Muscle of leg (tissue), 11 donors: Measurements from ENCODE around the gene RABGAP1L. TPM values are rescaled to one million over a fixed set of nuclear protein-coding genes. Genes with fewer than 3 reads are reported as not detected.

Source experiments
- DNase-seq: peaks from one replicate; pipeline ENCODE4 v3.0.0; 2013
- H3K27ac ChIP-seq: one replicate; pipeline ENCODE4 v1.5.1; 2013; ENCODE audit warnings: mild to moderate bottlenecking, low read length, control low read depth
- H3K27me3 ChIP-seq: one replicate; pipeline ENCODE4 v1.6.1; 2013; ENCODE audit warnings: low read length; ENCODE audit not compliant: control insufficient read depth, insufficient read depth
- H3K36me3 ChIP-seq: one replicate; pipeline ENCODE4 v1.6.1; 2013; ENCODE audit warnings: low read length; ENCODE audit not compliant: control insufficient read depth, insufficient read depth
- H3K4me1 ChIP-seq: one replicate; pipeline ENCODE4 v1.6.1; 2013; ENCODE audit warnings: low read length; ENCODE audit not compliant: control insufficient read depth, insufficient read depth
- H3K4me3 ChIP-seq: one replicate; pipeline ENCODE4 v1.5.1; 2013; ENCODE audit warnings: low read length, control low read depth
- H3K9me3 ChIP-seq: replicated peaks from 2 replicates; pipeline ENCODE4 v1.6.1; 2013; ENCODE audit warnings: low read depth, low read length; ENCODE audit not compliant: control insufficient read depth
- WGBS: methylation state at CpG from one replicate; pipeline ENCODE4 v1.1.5; 2013; ENCODE audit warnings: missing lambda C conversion rate; ENCODE audit not compliant: insufficient coverage; 5-methylcytosine and 5-hydroxymethylcytosine counted together
- polyA plus RNA-seq, 8 donors: library from polyadenylated mRNA; unstranded; fragments of 120-200 nt; gene quantifications; one replicate each; pipeline versions ENCODE4 v1.2.1 to v1.2.3, GENCODE V29; 2013; ENCODE audit warnings: inconsistent platforms in 1 of 8, low replicate concordance in 1 of 8; ENCODE audit not compliant: insufficient read length in 8 of 8, insufficient read depth in 1 of 8
- total RNA-seq: library from RNA; stranded (reverse); fragments of 120-200 nt; gene quantifications from one replicate; pipeline ENCODE4 v1.2.4, GENCODE V29; 2013

RABGAP1L gene
- total and polyA plus RNA-seq, 9 donors = 9.8 to 27.2 (median 11.6) TPM

DNA sequence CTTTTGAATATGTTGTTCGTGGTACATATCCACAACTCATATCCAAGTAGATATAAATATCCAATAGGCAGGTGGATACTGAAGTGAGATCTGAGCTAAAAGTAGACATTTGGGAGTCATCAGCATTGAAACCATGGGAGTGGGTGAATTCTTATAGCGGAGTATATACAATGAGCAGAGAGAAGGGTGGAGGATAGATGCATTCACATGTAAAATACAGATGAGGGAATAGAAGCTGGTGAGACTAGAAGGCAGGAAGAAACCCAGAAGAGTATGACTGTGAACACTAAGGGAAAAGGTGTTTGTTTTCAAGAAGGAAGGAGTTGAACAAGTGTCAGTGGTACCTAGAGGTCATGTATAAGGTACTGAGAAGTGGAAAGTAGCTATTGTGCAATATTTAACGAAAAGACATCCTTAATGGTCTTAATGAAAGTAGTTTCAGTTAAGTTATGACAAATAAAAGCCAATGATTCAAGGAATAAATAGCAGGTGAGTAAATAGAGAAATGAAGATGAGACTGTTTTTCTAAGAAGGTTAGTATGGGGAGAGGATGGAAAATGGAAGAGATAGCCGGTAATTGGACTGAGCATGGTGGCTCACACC is 658.8 kb downstream of the RABGAP1L start:
- Histone ChIP-seq H3K27ac (no peak overlapping the region), H3K4me1 (no peaks in the 10 kb centered on the region), H3K9me3 (no peaks in the 10 kb centered on the region), H3K4me3 (no peak overlapping the region), H3K27me3 (no peaks in the 10 kb centered on the region), H3K36me3 (no peaks in the 10 kb centered on the region)
- DNase-seq = no peak
- WGBS = 88% methylated on average over 2 of the region's 4 CpGs

DNA sequence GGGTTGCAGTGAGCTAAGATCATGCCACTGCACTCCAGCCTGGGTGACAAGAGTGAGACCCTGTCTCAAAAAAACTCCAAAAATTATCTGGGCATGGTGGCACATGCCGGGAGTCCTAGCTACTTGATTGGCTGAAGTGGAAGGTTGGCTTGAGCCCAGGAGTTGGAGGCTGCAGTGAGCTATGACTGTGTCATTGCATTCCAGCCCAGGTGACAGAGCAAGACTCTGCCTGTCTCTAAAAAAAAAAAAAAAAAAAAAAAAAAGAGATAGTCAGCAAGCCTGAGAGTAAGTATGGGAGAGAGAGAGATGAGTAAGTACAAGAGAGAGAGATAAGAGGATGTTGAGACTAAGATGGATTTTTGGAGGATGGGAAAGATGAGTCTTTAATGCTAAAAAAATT is 659.6 kb downstream of the RABGAP1L start:
- no peak for DNase-seq
- 100% methylated on average over 1 of the region's 1 CpG for WGBS
- no peak overlapping the region for H3K4me3 ChIP-seq
- no peak overlapping the region for H3K27ac ChIP-seq
- no peaks in the 10 kb centered on the region for H3K9me3 ChIP-seq
- no peaks in the 10 kb centered on the region for H3K36me3 ChIP-seq
- H3K27me3 ChIP-seq = no peaks in the 10 kb centered on the region
- no peaks in the 10 kb centered on the region for H3K4me1 ChIP-seq

DNA sequence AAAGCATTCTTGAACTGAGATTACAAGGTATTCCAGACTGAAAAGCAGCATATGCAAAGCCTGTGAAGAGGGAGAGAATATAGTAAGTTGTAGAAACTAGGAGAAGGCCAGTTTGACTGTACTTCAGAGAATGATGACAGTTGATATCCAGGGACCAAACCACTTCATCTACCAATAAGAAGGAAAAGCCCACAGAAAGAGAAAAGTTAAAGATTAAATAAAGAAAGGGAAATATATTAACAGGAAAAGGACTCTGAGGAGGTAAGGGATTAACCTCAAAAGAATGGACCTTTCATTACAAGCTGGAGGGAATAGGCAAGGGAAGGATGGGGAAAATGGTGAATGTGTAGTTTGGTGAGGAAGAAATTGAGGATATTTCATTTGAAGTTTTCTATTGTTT is 660.3 kb downstream of the RABGAP1L start:
- Histone ChIP-seq H3K36me3 (no peaks in the 10 kb centered on the region), H3K9me3 (no peaks in the 10 kb centered on the region), H3K27me3 (no peaks in the 10 kb centered on the region), H3K27ac (no peak overlapping the region), H3K4me1 (no peaks in the 10 kb centered on the region), H3K4me3 (no peak overlapping the region)
- no peak for DNase-seq

DNA sequence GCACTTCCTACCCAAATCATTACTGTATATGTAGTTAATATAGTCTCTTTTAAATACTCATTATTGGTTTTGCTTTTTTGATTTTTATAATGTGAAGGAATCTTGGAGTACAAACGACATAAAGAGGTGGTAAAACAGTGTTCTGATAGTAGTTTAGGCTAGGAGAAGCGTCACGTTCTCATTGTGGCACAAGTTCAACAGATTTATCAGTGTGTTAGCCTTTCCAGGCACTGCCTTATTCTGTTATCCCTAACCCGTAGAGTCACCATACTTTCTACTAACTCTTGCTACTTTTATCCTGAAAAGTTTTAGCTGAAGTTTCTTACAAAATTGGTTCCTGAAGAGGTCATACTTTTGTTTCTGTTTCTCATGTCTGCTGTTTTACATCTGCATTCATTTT is 665.8 kb downstream of the RABGAP1L start:
- H3K27ac ChIP-seq = no peak overlapping the region
- 100% methylated on average over 1 of the region's 4 CpGs for WGBS

DNA sequence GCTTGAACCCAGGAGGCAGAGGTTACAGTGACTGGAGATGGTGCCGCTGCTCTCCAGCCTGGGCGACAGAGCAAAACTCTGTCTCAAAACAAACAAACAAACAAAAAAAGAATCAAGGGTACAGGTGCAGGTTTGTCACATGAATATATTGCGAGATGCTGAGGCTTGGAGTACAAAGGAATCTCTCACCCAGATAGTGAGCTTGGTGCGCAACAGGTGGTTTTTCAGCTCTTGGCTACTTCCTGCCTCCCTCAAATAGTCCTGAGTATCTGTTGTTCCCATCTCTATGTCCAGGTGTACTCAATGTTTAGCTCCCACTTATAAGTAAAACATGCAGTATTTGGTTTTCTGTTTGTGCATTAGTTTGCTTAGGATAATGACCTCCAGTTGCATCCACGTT is 666.5 kb downstream of the RABGAP1L start:
- 93% methylated on average over 3 of the region's 5 CpGs for WGBS
- no peak overlapping the region for H3K4me3 ChIP-seq
- no peak for DNase-seq
- no peaks in the 10 kb centered on the region for H3K27me3 ChIP-seq
- H3K4me1 ChIP-seq = no peaks in the 10 kb centered on the region
- no peaks in the 10 kb centered on the region for H3K9me3 ChIP-seq
- H3K36me3 ChIP-seq = no peaks in the 10 kb centered on the region
- H3K27ac ChIP-seq = no peak overlapping the region

More for the DNA sequence above, 665.8 kb downstream of the RABGAP1L start:
- no peaks in the 10 kb centered on the region for H3K36me3 ChIP-seq
- DNase-seq = no peak
- no peaks in the 10 kb centered on the region for H3K27me3 ChIP-seq
- no peak overlapping the region for H3K4me3 ChIP-seq
- no peaks in the 10 kb centered on the region for H3K4me1 ChIP-seq
- H3K9me3 ChIP-seq = no peaks in the 10 kb centered on the region

DNA sequence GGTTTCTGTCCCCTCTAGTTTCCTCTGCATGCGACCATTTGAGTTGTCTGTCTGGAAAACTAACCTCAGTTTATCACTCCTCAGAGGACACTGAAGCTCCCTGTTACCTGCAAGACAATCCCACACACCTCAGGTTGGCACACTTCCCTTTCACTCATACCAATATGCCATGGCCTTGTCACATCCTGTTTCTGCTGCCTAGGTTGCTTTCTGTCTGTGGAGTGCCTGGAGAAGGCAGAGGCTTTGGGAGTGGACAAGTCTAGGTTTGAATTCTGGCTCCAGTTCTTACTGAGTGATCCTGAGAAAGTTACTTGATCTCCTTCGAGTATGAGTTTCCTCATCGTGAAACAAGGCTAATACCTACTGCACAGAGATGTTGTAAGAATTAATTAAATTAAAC is 668.9 kb downstream of the RABGAP1L start:
- Histone ChIP-seq H3K4me3 (no peak overlapping the region), H3K27me3 (no peaks in the 10 kb centered on the region), H3K36me3 (no peaks in the 10 kb centered on the region), H3K27ac (no peak overlapping the region), H3K4me1 (no peaks in the 10 kb centered on the region), H3K9me3 (no peaks in the 10 kb centered on the region)
- 70% methylated on average over 1 of the region's 3 CpGs for WGBS
- DNase-seq = no peak

DNA sequence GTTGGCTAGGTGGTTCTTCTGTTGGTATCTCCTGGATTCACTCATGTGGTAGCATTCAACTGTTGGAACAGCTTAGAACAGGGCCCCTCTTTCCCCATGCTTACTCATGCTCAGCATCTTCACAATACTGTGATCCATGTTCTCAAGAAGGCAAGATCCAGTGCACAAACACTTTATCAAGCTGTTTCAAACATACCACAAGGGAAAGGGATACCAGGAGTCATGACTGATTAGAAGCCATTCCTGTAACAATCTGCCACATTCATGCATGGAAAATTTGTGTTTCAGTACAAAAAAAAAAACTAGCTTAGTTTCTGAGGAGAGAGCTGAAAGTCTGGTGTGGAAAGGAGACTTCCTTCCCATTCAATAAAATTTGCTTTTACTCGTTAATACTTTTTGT is 670.7 kb downstream of the RABGAP1L start:
- WGBS = no CpG with 5 or more reads among the region's 1 CpG
- DNase-seq = no peak
- H3K9me3 ChIP-seq = no peaks in the 10 kb centered on the region
- no peaks in the 10 kb centered on the region for H3K36me3 ChIP-seq
- H3K4me3 ChIP-seq = no peak overlapping the region
- H3K27me3 ChIP-seq = no peaks in the 10 kb centered on the region
- no peaks in the 10 kb centered on the region for H3K4me1 ChIP-seq
- no peak overlapping the region for H3K27ac ChIP-seq

DNA sequence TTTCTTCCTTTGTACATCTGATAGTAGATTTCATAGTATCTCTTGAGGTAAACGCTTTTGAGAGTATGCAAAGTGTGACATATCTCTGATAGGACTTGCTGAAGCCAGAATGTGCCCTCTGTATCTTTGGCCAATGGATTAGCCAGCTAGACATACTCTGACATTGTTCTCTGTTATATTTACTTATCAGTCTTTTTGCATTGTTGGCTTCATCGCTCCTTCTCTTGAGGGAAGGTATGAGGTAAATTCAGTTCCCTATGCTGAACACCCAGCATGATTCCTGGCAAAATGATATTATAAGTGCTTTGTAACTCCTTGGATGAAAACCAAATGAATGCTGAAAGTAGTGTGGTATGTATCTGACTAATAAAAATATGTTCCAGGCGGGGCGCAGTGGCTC is 677.2 kb downstream of the RABGAP1L start:
- Histone ChIP-seq H3K36me3 (no peaks in the 10 kb centered on the region), H3K4me3 (no peak overlapping the region), H3K4me1 (no peaks in the 10 kb centered on the region), H3K27ac (no peak overlapping the region), H3K27me3 (no peaks in the 10 kb centered on the region), H3K9me3 (no peaks in the 10 kb centered on the region)
- no CpG with 5 or more reads among the region's 4 CpGs for WGBS
- no peak for DNase-seq

DNA sequence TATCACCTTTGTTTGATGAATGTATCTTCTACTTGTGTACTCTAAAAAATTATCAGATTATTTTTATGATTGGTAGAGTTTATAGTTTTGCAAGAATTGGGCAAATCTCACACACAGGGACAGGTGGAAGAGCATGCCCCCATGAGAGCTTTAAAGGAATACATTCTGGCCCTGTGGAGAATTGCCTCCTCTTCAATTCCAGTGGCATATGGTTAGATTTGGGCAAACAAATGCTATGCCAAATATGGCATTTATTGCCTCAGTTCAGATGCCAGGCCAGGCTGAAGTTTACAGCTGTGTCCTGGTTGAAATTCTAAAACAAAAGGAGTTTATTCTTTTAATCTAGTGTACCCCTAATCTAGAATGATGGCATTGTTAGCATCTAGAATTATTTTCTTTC is 678.1 kb downstream of the RABGAP1L start:
- no peaks in the 10 kb centered on the region for H3K4me1 ChIP-seq
- H3K4me3 ChIP-seq = no peak overlapping the region
- no peak overlapping the region for H3K27ac ChIP-seq
- H3K27me3 ChIP-seq = no peaks in the 10 kb centered on the region
- H3K36me3 ChIP-seq = no peaks in the 10 kb centered on the region
- no peaks in the 10 kb centered on the region for H3K9me3 ChIP-seq
- no peak for DNase-seq

DNA sequence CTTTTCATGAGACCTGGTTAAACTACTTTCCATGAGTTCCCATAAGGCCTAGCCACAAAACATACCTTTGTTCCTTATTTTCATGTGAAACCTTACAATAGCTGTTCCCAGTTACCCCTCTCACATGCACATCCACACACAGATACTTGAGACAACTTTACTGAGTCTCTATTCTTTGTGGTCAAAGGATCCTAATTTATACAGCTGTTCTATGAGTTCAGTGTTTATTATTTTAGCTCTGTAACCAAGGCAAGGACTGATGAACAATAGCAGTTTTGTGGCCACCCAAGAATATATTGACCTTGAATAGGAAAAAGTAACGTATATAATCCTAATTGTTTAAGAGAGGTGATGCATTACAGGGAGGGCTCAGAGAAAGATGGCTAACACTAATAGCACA is 679.9 kb downstream of the RABGAP1L start:
- WGBS = no CpG with 5 or more reads among the region's 1 CpG
- Histone ChIP-seq H3K4me1 (no peaks in the 10 kb centered on the region), H3K27me3 (no peaks in the 10 kb centered on the region), H3K27ac (no peak overlapping the region), H3K9me3 (no peaks in the 10 kb centered on the region), H3K36me3 (no peaks in the 10 kb centered on the region), H3K4me3 (no peak overlapping the region)
- DNase-seq = peak; percentile 27

DNA sequence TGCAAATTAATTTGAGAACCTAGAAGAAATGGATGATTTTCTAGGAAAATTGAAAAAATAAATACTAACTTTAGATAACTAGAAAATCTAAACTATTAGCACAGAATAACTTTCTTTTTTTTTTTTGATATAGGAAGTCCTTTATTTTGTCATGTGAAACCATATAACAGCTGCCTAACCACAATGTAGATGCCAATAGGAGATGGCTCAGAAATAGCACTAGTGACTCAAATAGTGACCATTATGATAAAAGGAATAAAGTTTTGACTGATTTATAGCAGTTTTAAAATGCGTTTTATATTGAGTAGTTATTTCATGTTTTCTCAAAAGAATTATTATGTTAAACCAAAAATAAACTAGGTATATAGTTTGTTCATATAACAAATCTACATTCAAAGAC is 682.4 kb downstream of the RABGAP1L start:
- Histone ChIP-seq H3K36me3 (no peaks in the 10 kb centered on the region), H3K27ac (no peak overlapping the region), H3K9me3 (no peaks in the 10 kb centered on the region), H3K27me3 (no peaks in the 10 kb centered on the region), H3K4me1 (no peaks in the 10 kb centered on the region), H3K4me3 (no peak overlapping the region)
- peak; percentile 18 for DNase-seq
- no CpG with 5 or more reads among the region's 1 CpG for WGBS
